IPS-NIHi11 (cell line): ENCODE results near the gene PITPNM3.

Experiments used
- DNase-seq: peaks from one replicate; pipeline ENCODE4 v3.0.0; 2012; ENCODE audit warnings: mixed read lengths, low spot score

Gene PITPNM3

DNA sequence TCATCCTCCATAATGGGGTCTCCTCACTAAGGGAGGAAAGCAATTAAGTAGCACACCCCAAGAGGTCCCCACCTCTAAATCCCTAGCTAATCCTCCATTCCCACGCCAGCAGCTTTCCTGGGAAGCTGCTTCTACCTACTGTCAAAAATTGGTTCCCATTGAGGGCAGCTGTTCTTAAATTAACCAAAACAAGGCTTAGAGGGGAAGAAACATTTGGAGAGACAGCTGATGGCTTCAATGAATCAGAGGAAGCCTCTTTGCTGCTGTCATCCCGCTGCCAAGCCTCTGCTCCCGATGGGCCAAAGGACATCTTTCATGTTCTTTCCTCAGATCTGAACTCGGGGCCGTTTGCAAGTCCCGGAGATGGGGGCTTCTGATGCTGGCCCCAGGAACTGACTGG lies 148.1 kb downstream of the PITPNM3 start:
- DNase-seq = no peak

DNA sequence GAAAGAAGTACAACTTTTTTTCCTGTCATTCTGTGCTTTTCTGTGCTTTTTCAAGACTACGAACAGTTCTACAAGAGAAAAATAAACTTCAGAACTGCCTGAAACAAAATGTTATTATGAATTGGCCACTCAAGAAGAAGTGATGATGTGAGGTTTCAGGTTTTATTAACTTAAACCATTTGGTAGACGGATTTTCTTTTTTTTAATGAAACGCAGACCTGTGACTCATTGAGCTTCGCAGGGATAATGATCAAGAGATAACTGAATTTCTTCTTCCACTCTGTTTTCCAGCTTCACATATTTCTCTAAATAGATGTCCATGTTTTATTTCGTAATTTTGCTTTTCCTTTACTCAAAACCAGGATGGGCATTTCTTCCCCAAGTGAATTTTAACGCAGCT lies 154.1 kb downstream of the PITPNM3 start:
- no peak for DNase-seq
